Omental fat pad (tissue), 4 donors: ENCODE results near the gene C19orf33. TPM values are rescaled to one million over a fixed set of nuclear protein-coding genes. Genes with fewer than 3 reads are reported as not detected.

Experiments
- ATAC-seq: fragments of 150-250 bp; one replicate; pipeline ENCODE4 v1.9.1; 2016; ENCODE audit warnings: mild to moderate bottlenecking, moderate library complexity; ENCODE audit not compliant: low FRiP score
- DNase-seq: peaks from one replicate; pipeline ENCODE4 v3.0.0-alpha.2; 2019; ENCODE audit warnings: low spot score
- total RNA-seq, 4 donors: library from RNA; depleted of rRNA; stranded (reverse); fragments of >200 nt; gene quantifications; one replicate each; pipeline ENCODE4 v1.1.0, GENCODE V29; 2016
- TF ChIP-seq, protein P1 (sequence below), 3 donors: fragments of 450-650 bp; IDR thresholded peaks; one replicate each; pipeline ENCODE4 v1.5.1; 2016 to 2017; ENCODE audit warnings: antibody characterized with exemption in 3 of 3, mild to moderate bottlenecking in 3 of 3, moderate library complexity in 2 of 3

The C19orf33 gene
- total RNA-seq, 4 donors from 2014 or later = 28.8 to 76.9 (median 47.2) TPM

DNA sequence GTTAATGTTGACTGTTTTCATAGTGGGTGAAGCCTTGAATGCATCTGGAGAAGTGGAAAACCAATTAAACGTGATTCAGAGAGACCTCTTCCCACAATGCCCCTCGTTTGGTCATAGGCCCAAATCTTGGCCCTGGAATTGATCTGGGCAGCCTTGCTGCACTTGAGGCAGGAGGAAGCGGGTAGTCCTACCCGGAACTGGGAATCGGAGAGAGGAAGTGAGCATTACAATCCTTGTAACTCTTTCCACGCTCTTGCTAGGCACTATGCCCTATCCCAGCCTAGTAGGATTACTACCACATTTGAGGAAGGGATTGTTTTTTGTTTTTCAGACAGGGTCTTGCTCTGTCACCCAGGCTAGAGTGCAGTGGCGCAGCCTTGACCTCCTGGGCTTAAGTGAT, 19.2 kb downstream of the C19orf33 start:
- no peak for DNase-seq
- no peak for ATAC-seq
- TF ChIP-seq, protein P1, sequence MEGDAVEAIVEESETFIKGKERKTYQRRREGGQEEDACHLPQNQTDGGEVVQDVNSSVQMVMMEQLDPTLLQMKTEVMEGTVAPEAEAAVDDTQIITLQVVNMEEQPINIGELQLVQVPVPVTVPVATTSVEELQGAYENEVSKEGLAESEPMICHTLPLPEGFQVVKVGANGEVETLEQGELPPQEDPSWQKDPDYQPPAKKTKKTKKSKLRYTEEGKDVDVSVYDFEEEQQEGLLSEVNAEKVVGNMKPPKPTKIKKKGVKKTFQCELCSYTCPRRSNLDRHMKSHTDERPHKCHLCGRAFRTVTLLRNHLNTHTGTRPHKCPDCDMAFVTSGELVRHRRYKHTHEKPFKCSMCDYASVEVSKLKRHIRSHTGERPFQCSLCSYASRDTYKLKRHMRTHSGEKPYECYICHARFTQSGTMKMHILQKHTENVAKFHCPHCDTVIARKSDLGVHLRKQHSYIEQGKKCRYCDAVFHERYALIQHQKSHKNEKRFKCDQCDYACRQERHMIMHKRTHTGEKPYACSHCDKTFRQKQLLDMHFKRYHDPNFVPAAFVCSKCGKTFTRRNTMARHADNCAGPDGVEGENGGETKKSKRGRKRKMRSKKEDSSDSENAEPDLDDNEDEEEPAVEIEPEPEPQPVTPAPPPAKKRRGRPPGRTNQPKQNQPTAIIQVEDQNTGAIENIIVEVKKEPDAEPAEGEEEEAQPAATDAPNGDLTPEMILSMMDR (IDR thresholded peaks at IDR 0.05) = no peak

DNA sequence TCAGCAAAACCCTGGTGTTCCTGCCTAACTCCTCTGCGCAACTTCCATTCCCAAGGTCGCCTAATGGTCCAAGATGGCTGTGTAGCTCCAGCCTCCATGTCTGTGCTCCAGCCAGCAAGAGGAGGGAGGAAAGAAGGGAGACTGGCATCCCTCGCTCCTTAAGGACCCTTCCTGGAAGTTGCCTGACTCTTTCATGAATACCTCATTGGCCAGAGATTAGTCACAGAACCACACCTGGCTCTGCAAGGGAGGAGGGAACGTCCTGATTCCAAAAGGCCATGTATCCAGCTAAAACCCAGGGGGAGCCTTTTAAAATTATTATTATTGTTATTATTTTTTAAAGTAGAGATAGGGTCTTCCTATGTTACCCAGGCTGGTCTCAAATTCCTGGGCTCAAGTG, 20.4 kb downstream of the C19orf33 start:
- DNase-seq (no peak), ATAC-seq (no peak)
- TF ChIP-seq, protein P1 (IDR thresholded peaks at IDR 0.05) = no peak

DNA sequence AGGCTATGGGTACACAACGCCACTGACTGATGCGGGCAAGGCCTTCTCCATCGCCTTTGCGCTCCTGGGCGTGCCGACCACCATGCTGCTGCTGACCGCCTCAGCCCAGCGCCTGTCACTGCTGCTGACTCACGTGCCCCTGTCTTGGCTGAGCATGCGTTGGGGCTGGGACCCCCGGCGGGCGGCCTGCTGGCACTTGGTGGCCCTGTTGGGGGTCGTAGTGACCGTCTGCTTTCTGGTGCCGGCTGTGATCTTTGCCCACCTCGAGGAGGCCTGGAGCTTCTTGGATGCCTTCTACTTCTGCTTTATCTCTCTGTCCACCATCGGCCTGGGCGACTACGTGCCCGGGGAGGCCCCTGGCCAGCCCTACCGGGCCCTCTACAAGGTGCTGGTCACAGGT, 22.5 kb downstream of the C19orf33 start:
- DNase-seq = no peak
- no peak for ATAC-seq
- TF ChIP-seq, protein P1 (IDR thresholded peaks at IDR 0.05) = no peak

GRCh38 chr19:38329651-38330050, 25.6 kb downstream of the C19orf33 start:
- ATAC-seq (no peak), DNase-seq (no peak)
- TF ChIP-seq, protein P1 (IDR thresholded peaks at IDR 0.05) = no peak

GRCh38 chr19:38331728-38332127, 27.7 kb downstream of the C19orf33 start:
- DNase-seq (no peak), ATAC-seq (no peak)
- TF ChIP-seq, protein P1 (IDR thresholded peaks at IDR 0.05) = no peak

- no peak for ATAC-seq
- TF ChIP-seq, protein P1 (IDR thresholded peaks at IDR 0.05) = no peak
- no peak for DNase-seq
These were observed 29.2 kb downstream of the C19orf33 start for GRCh38 chr19:38333245-38333644.

GRCh38 chr19:38335949-38336637, 32.0 kb downstream of the C19orf33 start:
- ATAC-seq = peak; percentile 91
- DNase-seq = peak; percentile 78

More at GRCh38 chr19:38335949-38336637, 32.0 kb downstream of the C19orf33 start:
- TF ChIP-seq, protein P1 (IDR thresholded peaks at IDR 0.05) = no peak
